PC-3 (cell line): ENCODE results near the gene ATG13. TPM values are rescaled to one million over a fixed set of nuclear protein-coding genes. Genes with fewer than 3 reads are reported as not detected.

Experiments used
- ATAC-seq: fragments of 200-7000 bp; cut with Tn5 transposase; 2 replicates; pipeline ENCODE4 v1.9.1; 2020; ENCODE audit warnings: mild to moderate bottlenecking, moderate library complexity
- BruUV-seq: library from RNA; stranded (reverse); fragments of 400-500 nt; replicated peaks from 2 replicates; lab custom pipeline; 2021; lab: Mats Ljungman, UMichigan
- CTCF ChIA-PET: fragments of 300-600 bp; sonication (Branson Sonifier 250); formaldehyde crosslinking; loops from one replicate; lab custom pipeline; 2022; ENCODE audit warnings: antibody characterized with exemption; lab: Charles Lee
- POLR2A ChIA-PET: fragments of 300-600 bp; sonication (Branson Sonifier 250); formaldehyde crosslinking; loops from one replicate; lab custom pipeline; 2022; ENCODE audit warnings: antibody characterized with exemption; ENCODE audit not compliant: unreplicated experiment; lab: Charles Lee
- DNase-seq: peaks from one replicate; pipeline ENCODE4 v3.0.0-alpha.2; 2015
- H2AFZ ChIP-seq: fragments of 300-600 bp; sonication (generic); 2 replicates; pipeline ENCODE4 v1.6.0; 2016; ENCODE audit warnings: antibody characterized with exemption, low read length
- H3F3A ChIP-seq: fragments of 300-600 bp; sonication (generic); one replicate; pipeline ENCODE4 v1.6.0; 2017; ENCODE audit warnings: antibody characterized with exemption, low read length, control low read depth, mild to moderate bottlenecking; ENCODE audit not compliant: unreplicated experiment
- H3K27ac ChIP-seq: fragments of 300-600 bp; sonication (generic); 2 replicates; pipeline ENCODE4 v1.5.1; 2016; ENCODE audit warnings: mild to moderate bottlenecking, low read length
- H3K27me3 ChIP-seq: fragments of 300-600 bp; sonication (generic); 2 replicates; pipeline ENCODE4 v1.6.1; 2016; ENCODE audit warnings: low read length, mixed read lengths
- H3K36me3 ChIP-seq: fragments of 300-600 bp; sonication (generic); 2 replicates; pipeline ENCODE4 v1.6.1; 2016; ENCODE audit warnings: low read depth, mixed run types, low read length, mixed read lengths
- H3K4me1 ChIP-seq: fragments of 300-600 bp; sonication (generic); 2 replicates; pipeline ENCODE4 v1.5.1; 2016; ENCODE audit warnings: low read length; ENCODE audit not compliant: insufficient read depth
- H3K4me2 ChIP-seq: fragments of 300-600 bp; sonication (generic); 2 replicates; pipeline ENCODE4 v1.6.0; 2016; ENCODE audit warnings: low read length
- H3K4me3 ChIP-seq: fragments of 300-600 bp; sonication (generic); 2 replicates; pipeline ENCODE4 v1.5.1; 2016; ENCODE audit warnings: mild to moderate bottlenecking, low read length, mixed read lengths
- H3K79me2 ChIP-seq: fragments of 300-600 bp; sonication (generic); 2 replicates; pipeline ENCODE4 v1.6.1; 2017; ENCODE audit warnings: low read length, mixed read lengths
- H3K9ac ChIP-seq: fragments of 300-600 bp; sonication (generic); 2 replicates; pipeline ENCODE4 v1.6.0; 2016; ENCODE audit warnings: mild to moderate bottlenecking, low read length
- H3K9me2 ChIP-seq: fragments of 300-600 bp; sonication (generic); replicated peaks from 2 replicates; pipeline ENCODE4 v1.6.1; 2016; ENCODE audit warnings: mixed run types, low read length, mixed read lengths
- H3K9me3 ChIP-seq: fragments of 300-600 bp; sonication (generic); 2 replicates; pipeline ENCODE4 v1.6.1; 2016; ENCODE audit warnings: low read length, mixed read lengths
- H4K20me1 ChIP-seq: fragments of 300-600 bp; sonication (generic); 2 replicates; pipeline ENCODE4 v1.6.1; 2016; ENCODE audit warnings: low read length, mixed read lengths
- EZH2 ChIP-seq: fragments of 300-600 bp; sonication (generic); IDR thresholded peaks from one replicate; pipeline ENCODE4 v1.6.1; 2017; ENCODE audit warnings: antibody characterized with exemption, mild to moderate bottlenecking, low read length; ENCODE audit not compliant: unreplicated experiment
- EZH2phosphoT487 ChIP-seq: fragments of 300-600 bp; sonication (generic); IDR thresholded peaks from 2 replicates; pipeline ENCODE4 v1.6.1; 2018; ENCODE audit warnings: mild to moderate bottlenecking, antibody characterized with exemption, low read length, borderline replicate concordance
- intact Hi-C: fragments of 100-400 bp; cut with micrococcal nuclease; formaldehyde crosslinking; loops from 2 replicates; pipeline ENCODE4 v1.9.0; 2023
- total RNA-seq: library from RNA; depleted of rRNA; stranded (reverse); fragments of >200 nt; gene quantifications from 2 replicates; pipeline ENCODE4 v1.2.3, GENCODE V29; 2014
- TF ChIP-seq, protein P1 (sequence below): fragments of 300-600 bp; sonication (generic); conservative IDR thresholded peaks from 2 replicates; pipeline ENCODE4 v1.5.1; 2017; ENCODE audit warnings: antibody characterized with exemption, low read depth, mild to moderate bottlenecking, low read length

The ATG13 gene
- total RNA-seq, 1 experiment from 2014 or later = 95.0 TPM

DNA sequence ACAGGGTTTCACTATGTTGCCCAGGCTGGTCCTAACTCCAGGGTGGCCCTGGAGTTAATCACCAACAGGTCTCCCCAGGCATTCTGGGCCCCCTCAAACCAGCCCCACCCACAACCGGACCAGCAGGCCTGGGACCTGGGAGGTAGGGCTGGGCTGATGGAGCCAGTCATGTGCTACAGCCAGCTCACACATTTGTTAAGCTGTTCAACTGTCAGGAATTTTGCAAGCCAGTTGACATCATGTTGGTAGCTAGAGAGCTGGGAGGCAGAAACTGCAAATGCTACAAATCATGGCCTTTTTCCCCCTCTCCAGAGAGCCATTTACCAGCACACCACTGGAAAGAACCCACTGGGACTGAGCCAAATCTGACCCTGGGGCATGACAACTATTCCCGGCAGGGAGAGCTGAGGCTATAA is 76.3 kb downstream of the ATG13 start:
- ATAC-seq = no peak
- Histone ChIP-seq H3K4me1 (no peaks in the 10 kb centered on the region), H4K20me1 (no peaks in the 10 kb centered on the region), H3F3A (no peaks in the 10 kb centered on the region), H3K36me3 (no peaks in the 10 kb centered on the region), H3K9ac (no peak overlapping the region), H3K4me3 (no peak overlapping the region), H3K79me2 (no peaks in the 10 kb centered on the region), H3K27ac (no peak overlapping the region), H3K27me3 (no peaks in the 10 kb centered on the region), H3K9me2 (no peaks in the 10 kb centered on the region), H2AFZ (no peak overlapping the region), H3K9me3 (no peaks in the 10 kb centered on the region), H3K4me2 (no peak overlapping the region)
- DNase-seq = no peak
- intact Hi-C loops = no loop called here
- BruUV-seq = no TSS peak
- CTCF ChIA-PET = no interaction called here
- POLR2A ChIA-PET = no interaction called here
- TF ChIP-seq, protein P1, sequence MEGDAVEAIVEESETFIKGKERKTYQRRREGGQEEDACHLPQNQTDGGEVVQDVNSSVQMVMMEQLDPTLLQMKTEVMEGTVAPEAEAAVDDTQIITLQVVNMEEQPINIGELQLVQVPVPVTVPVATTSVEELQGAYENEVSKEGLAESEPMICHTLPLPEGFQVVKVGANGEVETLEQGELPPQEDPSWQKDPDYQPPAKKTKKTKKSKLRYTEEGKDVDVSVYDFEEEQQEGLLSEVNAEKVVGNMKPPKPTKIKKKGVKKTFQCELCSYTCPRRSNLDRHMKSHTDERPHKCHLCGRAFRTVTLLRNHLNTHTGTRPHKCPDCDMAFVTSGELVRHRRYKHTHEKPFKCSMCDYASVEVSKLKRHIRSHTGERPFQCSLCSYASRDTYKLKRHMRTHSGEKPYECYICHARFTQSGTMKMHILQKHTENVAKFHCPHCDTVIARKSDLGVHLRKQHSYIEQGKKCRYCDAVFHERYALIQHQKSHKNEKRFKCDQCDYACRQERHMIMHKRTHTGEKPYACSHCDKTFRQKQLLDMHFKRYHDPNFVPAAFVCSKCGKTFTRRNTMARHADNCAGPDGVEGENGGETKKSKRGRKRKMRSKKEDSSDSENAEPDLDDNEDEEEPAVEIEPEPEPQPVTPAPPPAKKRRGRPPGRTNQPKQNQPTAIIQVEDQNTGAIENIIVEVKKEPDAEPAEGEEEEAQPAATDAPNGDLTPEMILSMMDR = no peak
- no peak for TF ChIP-seq EZH2phosphoT487
- no peak for TF ChIP-seq EZH2

DNA sequence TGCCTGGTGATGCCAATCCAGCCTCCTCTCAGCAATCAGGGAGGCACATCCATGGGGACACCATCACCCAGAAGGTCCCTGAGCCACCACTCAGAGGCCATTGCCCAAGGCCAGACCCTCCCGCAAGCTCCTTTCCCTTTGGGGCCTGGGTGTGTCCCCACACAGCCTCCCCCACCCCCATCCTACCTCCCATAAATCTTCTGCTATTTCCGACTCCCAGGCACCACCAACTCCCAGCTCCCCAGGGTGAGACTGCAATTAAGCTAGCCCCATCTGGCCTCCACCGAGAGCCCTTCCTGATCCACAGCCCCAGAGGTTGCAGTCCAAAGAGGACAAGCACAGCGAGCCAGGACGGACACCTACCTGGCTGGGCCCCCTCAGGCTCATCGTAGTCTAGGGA is 76.7 kb downstream of the ATG13 start:
- Histone ChIP-seq H3K36me3 (no peaks in the 10 kb centered on the region), H3K79me2 (peaks cover 2% of the 10 kb centered on the region), H3K4me3 (no peak overlapping the region), H3F3A (no peaks in the 10 kb centered on the region), H3K9me3 (no peaks in the 10 kb centered on the region), H3K9me2 (no peaks in the 10 kb centered on the region), H2AFZ (no peak overlapping the region), H3K9ac (no peak overlapping the region), H3K27me3 (no peaks in the 10 kb centered on the region), H3K4me1 (no peaks in the 10 kb centered on the region), H3K4me2 (no peak overlapping the region), H4K20me1 (no peaks in the 10 kb centered on the region), H3K27ac (no peak overlapping the region)
- intact Hi-C loops = no loop called here
- no TSS peak for BruUV-seq
- DNase-seq (no peak), ATAC-seq (no peak)
- ChIA-PET POLR2A (interaction anchor here (0.6 kb wide), 1 partner anchor 17 kb away, joined by 11 read pairs; no protein-coding TSS in a partner anchor), CTCF (no interaction called here)
- TF ChIP-seq EZH2phosphoT487 = no peak
- TF ChIP-seq EZH2 = no peak
- TF ChIP-seq, protein P1 = no peak

- Histone ChIP-seq H3K4me3 (no peak overlapping the region), H3K79me2 (peaks cover 6% of the 10 kb centered on the region), H3K9me3 (no peaks in the 10 kb centered on the region), H3K9me2 (no peaks in the 10 kb centered on the region), H2AFZ (no peak overlapping the region), H3K36me3 (no peaks in the 10 kb centered on the region), H3F3A (no peaks in the 10 kb centered on the region), H3K9ac (no peak overlapping the region), H3K27me3 (no peaks in the 10 kb centered on the region), H3K27ac (no peak overlapping the region), H3K4me1 (no peaks in the 10 kb centered on the region), H3K4me2 (no peak overlapping the region), H4K20me1 (no peaks in the 10 kb centered on the region)
- ChIA-PET CTCF (no interaction called here), POLR2A (interaction anchor here (0.6 kb wide), 1 partner anchor 16 kb away, joined by 11 read pairs; no protein-coding TSS in a partner anchor)
- no TSS peak for BruUV-seq
- no peak for DNase-seq
- TF ChIP-seq EZH2 (no peak), EZH2phosphoT487 (no peak)
- TF ChIP-seq, protein P1 = no peak
- no peak for ATAC-seq
- intact Hi-C loops = no loop called here
Observed at GRCh38 chr11:46694607-46695006, 77.3 kb downstream of the ATG13 start.
